Activated CD4-positive, alpha-beta T cell treated with anti-CD3 and anti-CD28 coated beads, Interleukin-2, amount 10 ng/mL, durations not matched to agents 7 days and 5 days (primary cell): Measurements from ENCODE around the gene SPOCD1. TPM values are rescaled to one million over a fixed set of nuclear protein-coding genes. Genes with fewer than 3 reads are reported as not detected.

Experiments
- CTCF ChIA-PET: fragments of 350-600 bp; sonication (Branson Sonifier 250); formaldehyde crosslinking; loops from one replicate; lab custom pipeline; 2021; ENCODE audit warnings: antibody characterized with exemption; lab: Charles Lee
- POLR2A ChIA-PET: fragments of 350-600 bp; sonication (Branson Sonifier 250); formaldehyde crosslinking; loops from one replicate; lab custom pipeline; 2021; ENCODE audit warnings: antibody characterized with exemption; lab: Charles Lee
- DNase-seq: peaks from one replicate; pipeline ENCODE4 v3.0.0-alpha.2; 2020
- H3K27ac Mint-ChIP-seq: one replicate; pipeline ENCODE4 v1.8.0; 2021; ENCODE audit warnings: mild to moderate bottlenecking, moderate library complexity, mixed read lengths
- H3K27me3 Mint-ChIP-seq: one replicate; pipeline ENCODE4 v1.8.0; 2021; ENCODE audit warnings: mixed read lengths
- H3K36me3 Mint-ChIP-seq: one replicate; pipeline ENCODE4 v1.8.0; 2021; ENCODE audit warnings: low read depth, mixed read lengths
- H3K4me1 Mint-ChIP-seq: one replicate; pipeline ENCODE4 v1.8.0; 2021; ENCODE audit warnings: mixed read lengths
- H3K4me3 Mint-ChIP-seq: one replicate; pipeline ENCODE4 v1.8.0; 2021; ENCODE audit warnings: mild to moderate bottlenecking, moderate library complexity, mixed read lengths
- H3K9me3 Mint-ChIP-seq: one replicate; pipeline ENCODE4 v1.8.0; 2021; ENCODE audit warnings: mixed read lengths
- total RNA-seq, 2 experiments: library from RNA; stranded (reverse); gene quantifications; one replicate each; pipeline ENCODE4 v1.2.3, GENCODE V29; 2021

Gene SPOCD1
- total RNA-seq, 2 experiments from 2014 or later: 0.08 to 0.25 TPM

GRCh38 chr1:31807273-31808048 is 8.4 kb downstream of the SPOCD1 start:
- CTCF ChIA-PET: interaction anchor here (1.7 kb wide), 1 partner anchor 18 kb away, joined by 5 read pairs; no protein-coding TSS in a partner anchor
- no peaks in the 10 kb centered on the region for H3K9me3 Mint-ChIP-seq

GRCh38 chr1:31805318-31805717 is 10.5 kb downstream of the SPOCD1 start:
- H3K27ac Mint-ChIP-seq: no peak overlapping the region
- no peaks in the 10 kb centered on the region for H3K9me3 Mint-ChIP-seq
- H3K4me1 Mint-ChIP-seq: peaks cover 9% of the 10 kb centered on the region
- no peak overlapping the region for H3K4me3 Mint-ChIP-seq
- H3K36me3 Mint-ChIP-seq: no peaks in the 10 kb centered on the region
- ChIA-PET CTCF (interaction anchor here (0.6 to 2.6 kb wide), 3 partner anchors 16 to 153 kb away, joined by 3 to 12 read pairs (median 3); no protein-coding TSS in a partner anchor), POLR2A (interaction anchor here (0.7 kb wide), 1 partner anchor 508 kb away, joined by 4 read pairs; the partner anchor contains the start of genes SNRNP40 and ZCCHC17)
- peaks cover 32% of the 10 kb centered on the region for H3K27me3 Mint-ChIP-seq
- no peak for DNase-seq

More at GRCh38 chr1:31807273-31808048, 8.4 kb downstream of the SPOCD1 start:
- Mint-ChIP-seq H3K27me3 (peaks cover 23% of the 10 kb centered on the region), H3K27ac (no peak overlapping the region), H3K4me3 (no peak overlapping the region), H3K36me3 (no peaks in the 10 kb centered on the region), H3K4me1 (peaks cover 7% of the 10 kb centered on the region)
- POLR2A ChIA-PET: no interaction called here
- no peak for DNase-seq

- no peak for DNase-seq
- ChIA-PET CTCF (interaction anchor here (0.5 to 2.6 kb wide), 4 partner anchors 9 to 23 kb away, joined by 3 to 12 read pairs (median 3); partner anchors contain the start of gene SPOCD1), POLR2A (no interaction called here)
- Mint-ChIP-seq H3K4me1 (peaks cover 9% of the 10 kb centered on the region), H3K4me3 (no peak overlapping the region), H3K27me3 (peaks cover 24% of the 10 kb centered on the region), H3K9me3 (no peaks in the 10 kb centered on the region), H3K36me3 (no peaks in the 10 kb centered on the region), H3K27ac (no peak overlapping the region)
Observed at GRCh38 chr1:31804098-31804497, 11.7 kb downstream of the SPOCD1 start.

DNA sequence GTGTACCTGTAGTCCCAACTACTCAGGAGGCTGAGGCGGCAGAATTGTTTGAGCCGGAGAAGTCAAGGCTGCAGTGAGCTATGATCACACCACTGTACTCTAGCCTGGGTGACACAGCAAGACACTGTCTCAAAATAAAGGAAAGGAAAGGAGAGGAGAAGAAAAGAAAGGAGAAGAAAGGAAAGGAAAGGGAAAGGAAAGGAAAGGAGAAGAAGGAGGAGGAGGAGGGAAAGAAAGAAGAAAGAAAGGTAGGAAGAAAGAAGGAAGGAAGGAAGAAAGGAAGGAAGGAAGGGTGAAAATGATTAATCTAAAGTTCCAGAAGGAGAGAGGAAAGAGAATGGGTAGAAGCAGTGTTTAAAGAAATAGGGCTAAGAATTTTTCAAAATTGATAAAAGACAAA is 12.2 kb downstream of the SPOCD1 start:
- Mint-ChIP-seq H3K36me3 (no peaks in the 10 kb centered on the region), H3K4me3 (no peak overlapping the region), H3K9me3 (no peaks in the 10 kb centered on the region), H3K27me3 (peaks cover 24% of the 10 kb centered on the region), H3K4me1 (peaks cover 9% of the 10 kb centered on the region), H3K27ac (no peak overlapping the region)
- CTCF ChIA-PET: interaction anchor here (0.7 to 2.6 kb wide), 4 partner anchors 9 to 39 kb away, joined by 3 to 12 read pairs (median 3); partner anchors contain the start of gene SPOCD1
- DNase-seq: no peak
- POLR2A ChIA-PET: no interaction called here

- Mint-ChIP-seq H3K4me1 (peaks cover 9% of the 10 kb centered on the region), H3K27ac (peak overlapping the region; percentile 31), H3K36me3 (no peaks in the 10 kb centered on the region), H3K9me3 (no peaks in the 10 kb centered on the region), H3K27me3 (peaks cover 24% of the 10 kb centered on the region), H3K4me3 (peak overlapping the region; percentile 22)
- DNase-seq: no peak
- CTCF ChIA-PET: interaction anchor here (0.6 to 1.6 kb wide), 3 partner anchors 8 to 733 kb away, joined by 3 read pairs; no protein-coding TSS in a partner anchor
- POLR2A ChIA-PET: no interaction called here
Observed at GRCh38 chr1:31802190-31803150, 13.4 kb downstream of the SPOCD1 start.

DNA sequence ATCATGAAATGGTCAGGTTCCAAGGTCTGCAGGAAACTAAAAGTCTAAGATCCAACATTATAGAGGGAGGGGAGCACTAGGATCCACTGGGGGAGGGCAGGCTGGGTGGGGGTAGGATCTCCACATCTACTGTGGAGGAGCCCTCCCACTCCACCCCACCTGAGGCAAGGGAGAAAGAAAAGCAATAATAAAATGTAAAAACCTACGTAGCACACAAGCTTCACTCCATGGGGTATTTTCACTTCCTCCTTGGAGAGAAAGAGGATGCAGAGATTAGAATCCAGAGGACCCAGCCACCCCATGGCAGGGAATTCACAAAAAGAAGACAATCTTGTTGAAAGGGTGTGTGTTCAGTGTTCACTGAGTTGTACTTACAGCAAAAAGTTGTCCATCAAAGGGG is 14.4 kb downstream of the SPOCD1 start:
- H3K4me3 Mint-ChIP-seq: no peak overlapping the region
- CTCF ChIA-PET: interaction anchor here (1.2 to 1.3 kb wide), 2 partner anchors 9 to 13 kb away, joined by 3 to 8 read pairs; no protein-coding TSS in a partner anchor
- H3K36me3 Mint-ChIP-seq: no peaks in the 10 kb centered on the region
- H3K4me1 Mint-ChIP-seq: peaks cover 9% of the 10 kb centered on the region
- peaks cover 24% of the 10 kb centered on the region for H3K27me3 Mint-ChIP-seq
- H3K27ac Mint-ChIP-seq: no peak overlapping the region
- DNase-seq: no peak
- no peaks in the 10 kb centered on the region for H3K9me3 Mint-ChIP-seq
- POLR2A ChIA-PET: no interaction called here

GRCh38 chr1:31800674-31800967 is 15.2 kb downstream of the SPOCD1 start:
- no peak overlapping the region for H3K27ac Mint-ChIP-seq
- POLR2A ChIA-PET: no interaction called here
- no peak overlapping the region for H3K4me3 Mint-ChIP-seq
- H3K36me3 Mint-ChIP-seq: no peaks in the 10 kb centered on the region
- H3K9me3 Mint-ChIP-seq: no peaks in the 10 kb centered on the region
- peaks cover 9% of the 10 kb centered on the region for H3K4me1 Mint-ChIP-seq
- no peak for DNase-seq
- H3K27me3 Mint-ChIP-seq: peaks cover 23% of the 10 kb centered on the region
- CTCF ChIA-PET: interaction anchor here (1.2 to 1.3 kb wide), 2 partner anchors 12 kb away, joined by 3 to 8 read pairs; no protein-coding TSS in a partner anchor

DNA sequence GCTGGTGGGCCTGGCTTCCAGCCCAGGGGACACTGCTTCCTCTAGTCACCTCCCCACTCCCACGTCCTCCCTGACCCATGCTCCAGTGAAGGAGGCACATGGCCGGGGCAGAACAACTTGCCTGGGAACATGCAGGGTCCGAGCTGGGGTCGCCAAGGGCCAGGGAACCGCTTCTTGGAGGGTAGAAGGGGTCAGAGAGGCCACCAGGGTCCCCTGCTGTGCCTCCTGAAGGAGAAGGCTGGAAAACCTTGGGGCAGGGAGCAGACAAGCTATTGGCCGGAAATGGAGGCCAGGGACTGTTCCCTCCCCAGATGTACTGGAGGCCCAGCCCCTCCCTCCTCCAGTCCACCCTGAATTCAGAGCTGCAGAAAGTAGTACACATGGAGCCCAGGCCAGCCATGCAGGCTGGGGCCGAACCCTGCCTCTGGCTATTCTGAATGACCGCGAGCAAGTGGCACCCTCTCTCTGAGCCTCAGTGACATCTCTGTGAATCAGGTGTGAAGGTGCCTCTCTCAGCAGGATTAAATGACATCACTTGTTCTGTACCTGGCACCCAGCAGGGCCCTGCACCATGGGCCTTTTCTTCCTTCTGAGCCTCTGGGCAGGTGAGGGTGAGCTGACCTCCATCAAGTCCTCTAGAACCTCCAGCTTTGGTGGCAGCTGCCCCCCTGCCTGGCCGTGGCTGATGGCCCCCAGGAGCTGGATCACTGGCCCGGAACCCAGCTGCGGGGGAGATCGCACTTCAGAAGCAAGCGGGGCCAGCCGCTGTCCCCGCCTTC is 15.7 kb downstream of the SPOCD1 start:
- H3K36me3 Mint-ChIP-seq: no peaks in the 10 kb centered on the region
- H3K27me3 Mint-ChIP-seq: peaks cover 20% of the 10 kb centered on the region
- H3K4me1 Mint-ChIP-seq: peaks cover 9% of the 10 kb centered on the region
- POLR2A ChIA-PET: no interaction called here
- CTCF ChIA-PET: interaction anchor here (1.2 to 3.2 kb wide), 4 partner anchors 11 to 164 kb away, joined by 3 to 26 read pairs (median 6); no protein-coding TSS in a partner anchor
- no peak for DNase-seq
- H3K4me3 Mint-ChIP-seq: no peak overlapping the region
- H3K9me3 Mint-ChIP-seq: no peaks in the 10 kb centered on the region
- peak overlapping the region; percentile 19 for H3K27ac Mint-ChIP-seq

GRCh38 chr1:31799196-31799894 is 16.5 kb downstream of the SPOCD1 start:
- Mint-ChIP-seq H3K9me3 (no peaks in the 10 kb centered on the region), H3K4me3 (no peak overlapping the region), H3K27me3 (peaks cover 17% of the 10 kb centered on the region), H3K4me1 (peaks cover 9% of the 10 kb centered on the region), H3K27ac (peak overlapping the region; percentile 19), H3K36me3 (no peaks in the 10 kb centered on the region)
- no peak for DNase-seq
- POLR2A ChIA-PET: no interaction called here
- CTCF ChIA-PET: interaction anchor here (0.9 to 3.2 kb wide), 3 partner anchors 11 to 165 kb away, joined by 3 to 26 read pairs (median 4); partner anchors contain the start of gene SPOCD1

DNA sequence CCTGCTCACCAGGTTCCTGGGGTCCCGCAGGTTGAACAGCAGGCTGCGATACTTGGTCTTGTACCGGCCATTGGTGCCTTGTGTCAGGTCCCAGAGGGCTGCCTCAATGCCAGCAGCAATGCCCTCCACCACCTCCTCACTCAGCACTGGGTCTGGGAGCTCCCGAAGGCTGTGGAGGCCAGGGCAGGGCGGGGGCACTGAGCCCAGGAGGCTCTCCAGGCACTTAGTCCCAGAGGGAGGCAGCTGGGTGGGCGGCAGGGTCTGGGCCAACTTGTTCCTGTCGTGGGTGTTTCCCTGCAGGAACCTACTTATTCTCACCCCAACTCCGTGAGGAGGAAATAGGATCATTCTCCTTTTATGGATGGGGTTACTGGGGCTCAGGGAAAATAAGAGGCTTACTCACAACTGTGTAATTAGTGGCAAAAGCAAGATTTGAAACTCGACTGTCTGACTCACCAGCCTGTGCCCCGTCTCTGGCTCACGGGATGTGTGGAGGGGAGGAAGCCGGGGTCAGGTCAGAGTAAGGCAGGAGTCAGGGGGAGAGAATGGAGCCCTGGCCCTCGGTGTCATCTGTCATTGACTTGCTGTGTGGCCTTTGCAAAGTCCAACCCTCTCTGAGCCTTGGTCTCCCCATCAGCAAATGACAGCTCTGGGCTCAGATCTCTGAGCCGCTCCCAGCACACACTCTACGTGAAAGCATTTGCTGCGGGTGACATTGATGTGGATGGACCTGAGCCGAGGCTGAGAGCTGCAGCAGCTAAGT is 17.2 kb downstream of the SPOCD1 start:
- no peak for DNase-seq
- CTCF ChIA-PET: interaction anchor here (0.5 to 3.2 kb wide), 8 partner anchors 10 to 1080 kb away, joined by 3 to 26 read pairs (median 4); partner anchors contain the start of gene SPOCD1
- Mint-ChIP-seq H3K4me1 (peaks cover 9% of the 10 kb centered on the region), H3K27me3 (peaks cover 14% of the 10 kb centered on the region), H3K9me3 (no peaks in the 10 kb centered on the region), H3K4me3 (no peak overlapping the region), H3K36me3 (no peaks in the 10 kb centered on the region), H3K27ac (no peak overlapping the region)
- POLR2A ChIA-PET: no interaction called here

GRCh38 chr1:31798086-31798432 is 17.8 kb downstream of the SPOCD1 start:
- CTCF ChIA-PET: interaction anchor here (0.6 to 3.2 kb wide), 8 partner anchors 9 to 1081 kb away, joined by 3 to 26 read pairs (median 3); no protein-coding TSS in a partner anchor
- Mint-ChIP-seq H3K9me3 (no peaks in the 10 kb centered on the region), H3K4me1 (peaks cover 8% of the 10 kb centered on the region), H3K4me3 (no peak overlapping the region), H3K36me3 (no peaks in the 10 kb centered on the region), H3K27me3 (peaks cover 12% of the 10 kb centered on the region), H3K27ac (no peak overlapping the region)
- DNase-seq: no peak
- POLR2A ChIA-PET: interaction anchor here (0.6 kb wide), 1 partner anchor 111 kb away, joined by 3 read pairs; no protein-coding TSS in a partner anchor
